Measurements from ENCODE around the gene DUSP22. TPM values are rescaled to one million over a fixed set of nuclear protein-coding genes. Genes with fewer than 3 reads are reported as not detected.

DUSP22 gene
- total and polyA plus RNA-seq, 2 of the 8 experiments (the other 6 are each of a cell fraction or from before 2014, with no cell fraction given), result 15.5 to 32.4 TPM

GRCh38 chr6:366389-367297 lies 74.4 kb downstream of the DUSP22 start:
- Histone ChIP-seq H3K4me2 (ENCODE audit: insufficient read depth in 1 of 2, low read depth in 2 of 2, low read length in 2 of 2) (no peak overlapping the region), H3K14ac (ENCODE audit: insufficient read length) (no peak overlapping the region), H3K23ac (ENCODE audit: insufficient read length) (no peak overlapping the region), H3K4ac (replicated peaks; ENCODE audit: insufficient read length, low read depth, low read length) (no peak overlapping the region), H2AFZ (ENCODE audit: low read length) (no peak overlapping the region), H2BK120ac (replicated peaks; ENCODE audit: low read depth, low read length) (no peak overlapping the region), H3K79me2 (ENCODE audit: control insufficient read depth in 1 of 2, insufficient read depth in 2 of 2, low read length in 2 of 2) (no peaks in the 10 kb centered on the region; a peak in 1 of 4 replicates), H4K20me1 (replicated peaks in 1 of 2; ENCODE audit: control insufficient read depth in 1 of 2, insufficient read depth in 2 of 2, low read length in 2 of 2) (no peaks in the 10 kb centered on the region), H3K4me3 (ENCODE audit: extremely low read depth in 1 of 4, insufficient read depth in 2 of 4, low read depth in 3 of 4, low read length in 4 of 4) (no peak overlapping the region), H2BK15ac (ENCODE audit: low read length) (no peak overlapping the region), H4K5ac (ENCODE audit: insufficient read length, low read depth, low read length) (no peak overlapping the region), H3K9me3 (ENCODE audit: insufficient read depth in 2 of 2, low read depth in 1 of 2, low read length in 1 of 2) (peaks cover 56 to 81% of the 10 kb centered on the region in 2 experiments), H3K27ac (ENCODE audit: low read depth, low read length) (no peak overlapping the region), H4K91ac (replicated peaks; ENCODE audit: insufficient read length, low read length) (no peak overlapping the region), H3K56ac (replicated peaks; ENCODE audit: insufficient read length, low read depth, low read length) (no peak overlapping the region), H3K4me1 (replicated peaks in 1 of 4; ENCODE audit: control insufficient read depth in 3 of 4, insufficient read depth in 4 of 4, low read length in 3 of 4) (no peaks in the 10 kb centered on the region), H3K9ac (replicated peaks in 1 of 4; ENCODE audit: extremely low read depth in 1 of 4, low read depth in 3 of 4, low read length in 3 of 4) (no peak overlapping the region), H3K36me3 (ENCODE audit: control insufficient read depth in 2 of 4, insufficient read depth in 4 of 4, low read length in 3 of 4) (no peaks in the 10 kb centered on the region; a peak in 1 of 8 replicates), H3K79me1 (ENCODE audit: low read depth, low read length) (no peaks in the 10 kb centered on the region), H2BK20ac (ENCODE audit: low read length) (no peak overlapping the region), H2BK5ac (ENCODE audit: low read depth, low read length) (no peak overlapping the region), H3K18ac (ENCODE audit: extremely low read depth, low read length) (no peak overlapping the region), H2BK12ac (ENCODE audit: low read depth, low read length) (no peak overlapping the region), H4K8ac (ENCODE audit: extremely low read depth, insufficient read depth, low read length) (no peak overlapping the region), H3K23me2 (ENCODE audit: low read depth, low read length) (no peaks in the 10 kb centered on the region), H3K27me3 (replicated peaks in 1 of 4; ENCODE audit: control insufficient read depth in 3 of 4, extremely low read depth in 1 of 4, insufficient read depth in 3 of 4, low read length in 3 of 4) (no peaks in the 10 kb centered on the region; a peak in 1 of 7 replicates), H2AK5ac (ENCODE audit: low read depth, low read length) (no peak overlapping the region)
- 87% methylated on average over 19 of the region's 19 CpGs; no CpG with 5 or more reads in 1 of the 2 experiments for WGBS, 2 experiments (ENCODE audit: extremely low coverage in 1 of 2, insufficient coverage in 1 of 2, insufficient read length in 1 of 2, insufficient replicate concordance in 2 of 2, low coverage in 1 of 2, low lambda C conversion rate in 2 of 2, missing lambda C conversion rate in 1 of 2)
- POLR2A ChIA-PET (ENCODE audit: partially characterized antibody), result no interaction called here
- no peak for FAIRE-seq
- CTCF ChIA-PET (ENCODE audit: partially characterized antibody), result interaction anchor here (0.8 to 1.4 kb wide), 4 partner anchors 8 to 140 kb away, joined by 3 to 5 read pairs (median 3); no protein-coding TSS in a partner anchor
- no peak for DNase-seq (ENCODE audit: low read depth in 1 of 2, low spot score in 2 of 2)
- TF ChIP-seq BACH1 (IDR thresholded peaks at IDR 0.05; ENCODE audit: low read length) (no peak), RNF2 (IDR thresholded peaks at IDR 0.05; ENCODE audit: borderline replicate concordance, low read depth, low read length, missing control alignments, poor library complexity, severe bottlenecking) (no peak), TCF12 (IDR thresholded peaks at IDR 0.05; ENCODE audit: low read depth, low read length) (no peak), SP2 (IDR thresholded peaks at IDR 0.05; ENCODE audit: low read length) (no peak), HDAC2 (IDR thresholded peaks at IDR 0.05; ENCODE audit: borderline replicate concordance in 1 of 2, low read depth in 2 of 2, low read length in 2 of 2) (no peak), RXRA (IDR thresholded peaks at IDR 0.05; ENCODE audit: insufficient read depth, low read depth, low read length) (no peak), EZH2 (IDR thresholded peaks at IDR 0.05; ENCODE audit: low read depth, low read length, severe bottlenecking) (no peak)
- TF ChIP-seq, protein P1, sequence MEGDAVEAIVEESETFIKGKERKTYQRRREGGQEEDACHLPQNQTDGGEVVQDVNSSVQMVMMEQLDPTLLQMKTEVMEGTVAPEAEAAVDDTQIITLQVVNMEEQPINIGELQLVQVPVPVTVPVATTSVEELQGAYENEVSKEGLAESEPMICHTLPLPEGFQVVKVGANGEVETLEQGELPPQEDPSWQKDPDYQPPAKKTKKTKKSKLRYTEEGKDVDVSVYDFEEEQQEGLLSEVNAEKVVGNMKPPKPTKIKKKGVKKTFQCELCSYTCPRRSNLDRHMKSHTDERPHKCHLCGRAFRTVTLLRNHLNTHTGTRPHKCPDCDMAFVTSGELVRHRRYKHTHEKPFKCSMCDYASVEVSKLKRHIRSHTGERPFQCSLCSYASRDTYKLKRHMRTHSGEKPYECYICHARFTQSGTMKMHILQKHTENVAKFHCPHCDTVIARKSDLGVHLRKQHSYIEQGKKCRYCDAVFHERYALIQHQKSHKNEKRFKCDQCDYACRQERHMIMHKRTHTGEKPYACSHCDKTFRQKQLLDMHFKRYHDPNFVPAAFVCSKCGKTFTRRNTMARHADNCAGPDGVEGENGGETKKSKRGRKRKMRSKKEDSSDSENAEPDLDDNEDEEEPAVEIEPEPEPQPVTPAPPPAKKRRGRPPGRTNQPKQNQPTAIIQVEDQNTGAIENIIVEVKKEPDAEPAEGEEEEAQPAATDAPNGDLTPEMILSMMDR (IDR thresholded peaks at IDR 0.05; ENCODE audit: control extremely low read depth in 1 of 3, insufficient read depth in 1 of 3, low read depth in 1 of 3, low read length in 3 of 3), result no peak
